Measurements from ENCODE around the gene UGT1A7. TPM values are rescaled to one million over a fixed set of nuclear protein-coding genes. Genes with fewer than 3 reads are reported as not detected.

UGT1A7 gene
- total RNA-seq, 4 donors from 2014 or later: not detected

- Histone ChIP-seq H3K27me3 (no peaks in the 10 kb centered on the region), H3K4me3 (no peak overlapping the region), H3K36me3 (no peaks in the 10 kb centered on the region), H3K9me3 (no peaks in the 10 kb centered on the region), H3K27ac (no peak overlapping the region), H3K4me1 (no peaks in the 10 kb centered on the region)
- ATAC-seq (no peak), DNase-seq (no peak)
- TF ChIP-seq CTCF (IDR thresholded peaks at IDR 0.05 in 4 of 5, conservative IDR thresholded peaks at IDR 0.05 in 1 of 5): no peak
- no peak for TF ChIP-seq POLR2A (IDR thresholded peaks at IDR 0.05)
- in situ Hi-C loops (cut with MboI; ENCODE audit: low sequenced_read_pairs in 4 of 4) (no loop called here), intact Hi-C loops (cut with DNase I; ENCODE audit: low total_unique reads) (no loop called here)
Observed at GRCh38 chr2:233818639-233819621, 137.2 kb downstream of the UGT1A7 start.

GRCh38 chr2:233819884-233820773 is 138.4 kb downstream of the UGT1A7 start:
- H3K27ac ChIP-seq: no peak overlapping the region
- intact Hi-C loops (cut with DNase I; ENCODE audit: low total_unique reads) (no loop called here), in situ Hi-C loops (cut with MboI; ENCODE audit: low sequenced_read_pairs in 4 of 4) (no loop called here)
- ATAC-seq (no peak), DNase-seq (no peak)
- H3K4me1 ChIP-seq: no peaks in the 10 kb centered on the region
- H3K27me3 ChIP-seq: no peaks in the 10 kb centered on the region
- no peaks in the 10 kb centered on the region for H3K9me3 ChIP-seq
- H3K36me3 ChIP-seq: no peaks in the 10 kb centered on the region
- H3K4me3 ChIP-seq: no peak overlapping the region
- TF ChIP-seq POLR2A (IDR thresholded peaks at IDR 0.05) (no peak), CTCF (IDR thresholded peaks at IDR 0.05 in 4 of 5, conservative IDR thresholded peaks at IDR 0.05 in 1 of 5) (no peak)

DNA sequence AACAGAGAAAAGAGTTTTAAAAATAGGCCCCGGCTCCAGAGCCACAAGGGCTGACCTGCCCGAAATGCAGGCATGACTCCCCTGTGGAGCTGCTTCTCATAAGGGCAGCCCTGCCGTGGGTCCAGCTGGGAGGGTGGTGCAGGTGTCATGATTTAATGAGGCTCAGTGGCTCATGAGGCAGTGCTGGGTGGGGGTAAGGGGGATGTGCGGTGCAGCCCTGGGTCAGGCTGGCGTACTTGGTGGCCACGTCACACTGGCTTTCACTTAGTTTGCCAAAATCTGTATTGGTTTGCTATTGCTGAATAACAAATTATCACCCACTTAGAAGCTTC is 139.0 kb downstream of the UGT1A7 start:
- H3K27me3 ChIP-seq: no peaks in the 10 kb centered on the region
- ATAC-seq (no peak), DNase-seq (no peak)
- H3K36me3 ChIP-seq: no peaks in the 10 kb centered on the region
- no peaks in the 10 kb centered on the region for H3K9me3 ChIP-seq
- no peak overlapping the region for H3K4me3 ChIP-seq
- TF ChIP-seq CTCF (IDR thresholded peaks at IDR 0.05 in 4 of 5, conservative IDR thresholded peaks at IDR 0.05 in 1 of 5) (no peak), POLR2A (IDR thresholded peaks at IDR 0.05) (no peak)
- no peaks in the 10 kb centered on the region for H3K4me1 ChIP-seq
- intact Hi-C loops (cut with DNase I; ENCODE audit: low total_unique reads): no loop called here
- H3K27ac ChIP-seq: no peak overlapping the region
- in situ Hi-C loops (cut with MboI; ENCODE audit: low sequenced_read_pairs in 4 of 4): no loop called here

DNA sequence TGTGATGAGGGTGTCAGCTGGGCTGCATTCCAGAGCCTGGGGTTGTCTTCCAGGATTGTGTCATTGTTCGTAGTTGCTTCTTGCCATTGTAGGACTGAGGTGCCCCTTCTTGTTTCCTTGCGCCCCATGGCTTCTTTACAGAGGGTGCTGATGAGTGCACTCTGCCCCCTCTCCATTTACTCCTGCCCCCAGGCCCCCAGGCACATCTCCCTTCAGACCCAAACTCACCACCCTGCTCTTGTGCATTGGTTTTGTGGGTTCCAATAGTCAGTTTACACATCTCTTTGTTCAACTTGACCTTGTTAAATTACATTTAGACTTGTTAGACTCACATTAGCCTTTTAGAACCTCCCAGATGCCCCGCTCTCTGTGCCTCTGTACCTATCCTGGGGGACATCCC is 139.5 kb downstream of the UGT1A7 start:
- no peak overlapping the region for H3K27ac ChIP-seq
- intact Hi-C loops (cut with DNase I; ENCODE audit: low total_unique reads) (no loop called here), in situ Hi-C loops (cut with MboI; ENCODE audit: low sequenced_read_pairs in 4 of 4) (no loop called here)
- no peaks in the 10 kb centered on the region for H3K27me3 ChIP-seq
- DNase-seq (no peak), ATAC-seq (no peak)
- H3K4me1 ChIP-seq: no peaks in the 10 kb centered on the region
- no peaks in the 10 kb centered on the region for H3K9me3 ChIP-seq
- TF ChIP-seq POLR2A (IDR thresholded peaks at IDR 0.05) (no peak), CTCF (IDR thresholded peaks at IDR 0.05 in 4 of 5, conservative IDR thresholded peaks at IDR 0.05 in 1 of 5) (no peak)
- no peak overlapping the region for H3K4me3 ChIP-seq
- H3K36me3 ChIP-seq: no peaks in the 10 kb centered on the region
